CD1c-positive myeloid dendritic cell (primary cell): ENCODE measurements around the gene MS4A8.
A peak's percentile ranks its signal among the peaks of the same experiment; 100 is the strongest.

Source experiments
- DNase-seq: peaks from one replicate; pipeline ENCODE4 v3.0.0-alpha.2; 2016; ENCODE audit errors: extremely low spot score

The MS4A8 gene

DNA sequence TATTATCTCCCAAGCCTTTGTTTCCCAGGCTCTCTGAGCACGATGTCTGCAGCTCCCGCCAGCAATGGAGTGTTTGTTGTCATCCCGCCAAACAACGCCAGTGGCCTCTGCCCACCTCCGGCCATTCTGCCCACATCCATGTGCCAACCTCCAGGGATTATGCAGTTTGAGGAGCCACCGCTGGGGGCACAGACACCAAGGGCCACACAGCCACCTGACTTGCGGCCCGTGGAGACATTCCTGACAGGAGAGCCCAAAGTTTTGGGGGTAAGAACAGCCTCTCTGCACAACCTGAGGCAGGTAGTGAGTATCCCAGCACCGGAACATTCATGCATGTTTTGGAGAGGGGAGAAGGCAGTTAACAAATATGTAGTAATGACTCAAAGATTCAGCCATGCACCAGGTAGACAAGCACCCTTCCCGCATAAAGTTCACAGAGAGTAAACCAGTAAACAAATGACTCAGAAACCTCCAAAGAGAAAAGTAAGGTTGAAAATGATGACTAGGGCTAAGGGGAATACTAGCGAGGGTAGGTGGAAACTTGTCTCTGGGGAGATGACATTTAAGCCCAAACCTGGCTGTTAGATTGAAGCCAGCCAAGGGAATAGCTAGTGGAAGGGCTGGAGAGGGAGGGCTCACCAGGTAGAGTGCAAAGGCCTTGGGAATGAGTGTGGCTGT is 64.4 kb downstream of the MS4A8 start:
- no peak for DNase-seq

DNA sequence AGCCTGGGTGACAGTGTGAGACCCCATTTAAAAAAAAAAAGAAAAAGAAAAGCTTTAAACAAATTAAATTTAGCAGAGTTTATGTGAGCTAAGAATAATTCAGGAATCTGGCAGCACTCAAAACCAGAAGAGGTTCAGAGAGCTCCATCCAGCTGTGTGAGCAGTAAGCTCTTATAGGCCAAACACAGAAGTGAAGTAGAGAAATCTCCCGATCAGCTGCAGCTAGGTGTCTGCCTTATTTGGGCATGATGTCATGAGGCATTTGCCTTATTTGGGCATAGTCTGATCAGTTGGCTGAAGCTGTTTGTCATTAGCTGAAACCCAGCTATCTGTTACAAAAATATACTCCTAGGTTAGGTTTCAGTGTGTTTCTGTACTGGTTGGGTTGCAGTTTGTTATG is 65.5 kb downstream of the MS4A8 start:
- peak; percentile 2 for DNase-seq

DNA sequence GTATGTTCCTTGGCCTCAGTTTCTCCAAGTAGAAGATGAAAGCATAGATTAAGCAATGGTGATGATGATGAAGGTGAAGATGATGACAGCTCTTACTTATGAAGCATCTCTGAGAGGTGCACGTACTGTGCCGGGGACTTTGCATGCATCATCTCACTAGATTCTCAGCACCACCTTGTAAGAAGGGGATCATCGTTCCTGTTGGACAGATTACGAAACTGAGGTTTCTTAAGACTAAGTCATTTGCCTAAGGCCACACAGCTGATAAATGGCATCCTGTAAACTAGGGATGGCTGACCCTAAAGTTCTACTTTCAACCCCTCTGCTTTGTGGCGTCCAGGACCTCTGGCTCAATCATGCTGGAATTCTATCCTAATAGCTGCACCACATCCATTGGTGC is 65.9 kb downstream of the MS4A8 start:
- DNase-seq: no peak
